Measurements from ENCODE around the gene APPL2.

DNA sequence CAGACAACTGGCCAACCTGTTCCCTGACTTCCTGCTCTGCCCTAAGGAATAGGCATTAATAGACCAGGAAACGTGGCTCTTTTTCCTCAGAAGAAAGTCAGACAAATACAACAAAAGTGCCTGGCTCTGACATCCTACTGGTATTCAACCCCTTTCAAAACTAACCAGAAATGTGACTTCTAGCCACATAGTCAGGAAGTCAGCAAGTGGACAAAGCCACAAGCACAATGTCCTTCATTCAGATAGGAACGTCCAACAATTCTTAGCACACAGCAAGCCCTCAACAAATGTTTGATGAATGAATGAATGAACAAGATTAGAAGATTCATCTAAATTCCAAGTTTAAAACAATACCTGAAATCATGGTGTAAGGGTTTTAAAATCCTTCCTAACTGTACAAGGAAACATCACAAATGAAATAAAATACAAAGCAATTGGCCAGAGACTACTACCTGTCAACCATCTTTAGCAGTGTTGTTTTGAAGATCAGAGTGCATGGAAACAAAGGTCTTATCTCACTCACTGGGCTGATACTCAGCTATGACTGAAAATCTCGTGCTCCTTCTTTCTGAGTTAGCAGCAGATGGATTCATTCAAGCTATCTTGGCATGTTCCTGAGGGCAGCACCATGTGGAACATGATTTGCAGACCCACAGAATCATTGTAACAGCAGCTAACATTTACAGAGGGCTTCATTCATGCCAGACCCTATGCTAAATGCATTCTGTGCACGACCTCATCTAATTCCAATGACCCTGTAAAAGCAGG is 16.5 kb downstream of the APPL2 start:
- TF ChIP-seq, protein P1, sequence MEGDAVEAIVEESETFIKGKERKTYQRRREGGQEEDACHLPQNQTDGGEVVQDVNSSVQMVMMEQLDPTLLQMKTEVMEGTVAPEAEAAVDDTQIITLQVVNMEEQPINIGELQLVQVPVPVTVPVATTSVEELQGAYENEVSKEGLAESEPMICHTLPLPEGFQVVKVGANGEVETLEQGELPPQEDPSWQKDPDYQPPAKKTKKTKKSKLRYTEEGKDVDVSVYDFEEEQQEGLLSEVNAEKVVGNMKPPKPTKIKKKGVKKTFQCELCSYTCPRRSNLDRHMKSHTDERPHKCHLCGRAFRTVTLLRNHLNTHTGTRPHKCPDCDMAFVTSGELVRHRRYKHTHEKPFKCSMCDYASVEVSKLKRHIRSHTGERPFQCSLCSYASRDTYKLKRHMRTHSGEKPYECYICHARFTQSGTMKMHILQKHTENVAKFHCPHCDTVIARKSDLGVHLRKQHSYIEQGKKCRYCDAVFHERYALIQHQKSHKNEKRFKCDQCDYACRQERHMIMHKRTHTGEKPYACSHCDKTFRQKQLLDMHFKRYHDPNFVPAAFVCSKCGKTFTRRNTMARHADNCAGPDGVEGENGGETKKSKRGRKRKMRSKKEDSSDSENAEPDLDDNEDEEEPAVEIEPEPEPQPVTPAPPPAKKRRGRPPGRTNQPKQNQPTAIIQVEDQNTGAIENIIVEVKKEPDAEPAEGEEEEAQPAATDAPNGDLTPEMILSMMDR (IDR thresholded peaks at IDR 0.05; ENCODE audit: insufficient read depth, low read depth, low read length) = no peak
- no peak for TF ChIP-seq EZH2 (IDR thresholded peaks at IDR 0.05; ENCODE audit: insufficient read depth, low read length)
